GM04503 (cell line): ENCODE data around the gene ZNF516.

Source experiments
- DNase-seq: peaks from one replicate; pipeline ENCODE4 v3.0.0-alpha.2; 2012; ENCODE audit warnings: low read depth

ZNF516 gene

DNA sequence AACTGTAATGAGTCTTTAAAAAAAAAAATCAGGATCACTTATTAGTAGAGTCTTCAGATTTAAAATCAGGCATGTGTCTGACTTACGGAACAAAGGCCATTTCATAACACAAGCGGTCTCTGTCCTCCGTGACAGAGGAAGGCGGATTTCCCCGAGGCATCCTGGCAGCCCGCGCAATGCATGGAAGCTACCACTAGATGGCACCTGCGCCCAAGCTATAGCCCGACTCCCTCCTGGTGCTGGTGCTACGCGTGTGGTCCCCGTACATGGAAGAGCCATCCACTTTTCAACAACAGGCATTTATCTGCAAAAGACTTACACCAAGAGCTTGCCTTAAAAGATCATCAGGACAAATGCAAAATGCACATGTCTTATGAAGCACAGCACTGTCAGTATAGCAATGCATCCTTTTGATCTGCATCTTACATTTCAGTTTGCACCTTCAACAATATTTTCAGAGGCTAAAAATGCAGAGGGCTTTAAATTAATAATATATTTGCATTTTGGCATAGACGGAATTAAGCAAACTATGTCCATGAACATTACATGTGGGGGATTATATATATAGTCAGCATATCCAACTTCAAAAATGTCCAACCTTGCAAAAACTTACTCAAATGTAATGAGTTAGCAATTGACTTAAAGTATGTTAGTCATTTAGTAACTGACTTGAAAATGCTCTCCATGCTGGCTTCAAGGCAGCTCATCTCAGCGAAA is 96.0 kb downstream of the ZNF516 start:
- no peak for DNase-seq

DNA sequence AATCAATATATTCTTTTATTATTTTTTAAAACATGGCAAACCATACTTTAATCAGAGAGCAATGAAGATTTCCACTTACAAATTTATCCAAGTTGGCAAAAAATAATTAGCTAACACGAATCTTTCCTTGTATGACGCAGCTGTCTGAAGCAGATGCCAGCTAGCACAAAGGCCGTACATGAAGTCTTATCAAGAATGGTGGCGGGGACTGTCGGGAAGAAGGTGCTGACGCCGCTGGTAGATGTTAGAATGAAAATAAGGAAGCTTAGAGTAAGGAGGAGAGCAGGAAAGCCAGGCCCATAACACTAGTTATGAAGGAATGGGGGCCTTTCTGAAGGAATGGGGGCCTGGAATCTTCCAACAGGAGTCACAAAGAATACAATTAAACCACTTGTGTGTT is 96.7 kb downstream of the ZNF516 start:
- DNase-seq: no peak

DNA sequence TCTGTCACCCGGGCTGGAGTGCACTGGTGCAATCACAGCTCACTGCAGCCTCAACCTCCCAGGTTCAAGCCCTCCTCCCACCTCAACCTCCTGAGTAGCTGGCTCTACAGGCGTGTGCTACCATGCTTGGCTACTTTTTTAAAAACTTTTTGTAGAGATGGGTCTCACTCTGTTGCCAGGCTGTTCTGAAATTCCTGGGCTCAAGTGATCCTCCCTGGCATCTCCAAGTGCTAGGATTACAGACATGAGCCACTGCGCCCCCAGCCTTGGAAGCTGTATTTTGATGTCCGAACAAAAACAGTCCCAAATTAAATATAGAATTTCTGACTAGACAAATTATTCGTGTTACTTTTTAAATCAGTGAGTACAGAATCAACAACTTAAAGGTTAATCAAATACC is 97.4 kb downstream of the ZNF516 start:
- no peak for DNase-seq

DNA sequence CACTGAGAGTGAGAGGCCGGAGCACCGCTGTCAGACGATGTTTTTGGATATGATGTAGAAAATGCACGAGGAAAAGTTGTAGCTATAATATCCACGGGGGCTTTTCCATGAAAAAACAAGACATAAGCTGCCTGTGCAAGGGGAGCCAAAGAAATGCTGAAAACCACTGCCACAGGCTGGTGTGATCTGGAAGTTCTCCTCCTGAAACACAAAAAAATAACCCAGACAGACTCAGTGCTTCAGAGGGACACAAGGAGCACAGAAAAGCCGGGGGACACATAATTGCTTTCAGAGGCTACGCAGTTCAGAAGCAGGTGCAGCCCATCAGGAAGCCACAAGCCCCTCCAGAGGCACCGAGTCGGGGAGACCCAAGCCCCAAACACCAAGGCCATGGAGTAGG is 98.2 kb downstream of the ZNF516 start:
- DNase-seq: no peak

DNA sequence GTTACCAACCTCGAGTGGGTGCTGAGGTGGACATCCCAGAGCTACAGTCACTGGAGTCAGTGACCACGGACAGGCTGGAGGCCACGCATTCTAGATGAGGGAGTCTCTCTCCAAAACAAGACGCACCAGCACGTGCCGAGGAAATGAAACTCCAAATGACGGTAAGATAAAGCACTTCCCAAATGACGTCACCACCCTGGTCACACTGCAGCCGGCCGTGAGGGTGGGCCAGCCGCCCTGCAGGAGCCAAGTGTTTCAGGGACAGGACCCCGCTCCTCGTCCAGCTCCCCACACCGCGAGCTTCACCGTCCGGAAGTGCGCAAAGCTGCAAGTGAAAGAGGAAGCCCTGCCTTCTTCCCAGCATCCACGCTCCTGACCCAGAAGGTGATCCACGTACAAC is 99.4 kb downstream of the ZNF516 start:
- DNase-seq: no peak

DNA sequence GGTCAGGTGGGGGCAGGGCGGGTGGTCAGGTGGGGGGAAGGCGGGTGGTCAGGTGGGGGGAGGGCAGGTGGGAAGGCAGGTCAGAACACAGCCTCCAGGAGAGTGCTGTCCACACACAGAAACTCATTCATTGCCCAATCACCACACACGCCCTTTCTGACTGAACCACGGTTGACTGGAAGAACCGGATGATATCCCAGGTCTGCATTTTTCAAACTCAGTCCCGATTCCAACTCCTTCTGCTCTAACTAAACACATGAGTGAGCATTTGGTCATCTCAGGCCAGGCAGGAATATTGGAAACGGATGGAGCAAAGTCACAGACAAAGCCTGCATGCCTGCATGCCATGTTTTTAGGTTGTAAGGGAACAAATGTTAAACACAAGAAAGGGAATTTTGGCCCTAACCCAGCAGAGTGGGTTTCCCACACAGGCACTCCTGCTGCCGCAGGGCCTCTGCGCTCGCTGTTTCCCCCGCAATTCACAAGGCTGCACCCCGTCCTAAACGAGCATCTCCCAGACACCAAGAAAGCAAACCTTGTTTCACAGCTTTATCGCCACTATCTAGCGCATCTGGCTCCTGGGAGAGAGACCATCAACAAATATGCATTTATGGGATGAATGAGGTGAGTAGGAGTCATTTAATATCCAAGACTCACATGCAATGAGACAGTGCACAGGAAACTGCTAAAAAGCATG is 100.1 kb downstream of the ZNF516 start:
- DNase-seq: peak; percentile 24

DNA sequence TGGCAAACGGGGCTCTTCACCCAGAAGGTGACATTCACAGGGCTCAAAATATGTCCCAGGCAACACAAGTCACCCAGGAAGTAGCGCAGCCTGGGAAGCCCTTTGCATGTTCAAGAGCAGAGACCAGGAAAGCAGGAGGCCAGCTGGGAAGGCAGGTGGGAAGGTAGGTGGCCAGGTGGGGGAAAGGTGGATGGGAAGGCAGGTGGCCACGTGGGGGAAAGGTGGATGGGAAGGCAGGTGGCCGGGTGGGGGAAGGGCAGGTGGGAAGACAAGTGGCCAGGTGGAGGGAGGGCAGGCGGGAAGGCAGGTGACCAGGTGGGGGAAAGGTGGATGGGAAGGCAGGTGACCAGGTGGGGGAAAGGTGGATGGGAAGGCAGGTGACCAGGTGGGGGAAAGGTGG is 102.7 kb downstream of the ZNF516 start:
- DNase-seq: no peak

DNA sequence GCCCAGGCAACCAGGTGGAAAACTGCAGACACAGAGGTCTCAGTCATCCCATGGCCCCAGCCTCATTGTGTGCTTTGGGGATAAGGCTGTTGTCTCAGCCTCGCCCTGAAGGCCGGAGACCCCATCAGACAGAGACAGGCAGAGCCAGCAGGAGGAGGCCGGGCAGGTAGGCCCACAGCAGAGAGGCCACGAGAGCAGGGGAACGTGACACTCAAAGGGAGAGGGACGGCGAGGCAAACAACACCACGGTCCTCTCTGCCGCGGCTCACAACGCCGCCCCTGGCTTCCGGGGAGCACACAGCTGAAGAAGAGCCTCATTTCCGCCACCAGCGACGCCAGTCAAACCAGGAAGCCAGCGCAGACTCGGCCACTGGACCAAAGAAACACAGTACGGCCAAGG is 103.3 kb downstream of the ZNF516 start:
- DNase-seq: no peak

DNA sequence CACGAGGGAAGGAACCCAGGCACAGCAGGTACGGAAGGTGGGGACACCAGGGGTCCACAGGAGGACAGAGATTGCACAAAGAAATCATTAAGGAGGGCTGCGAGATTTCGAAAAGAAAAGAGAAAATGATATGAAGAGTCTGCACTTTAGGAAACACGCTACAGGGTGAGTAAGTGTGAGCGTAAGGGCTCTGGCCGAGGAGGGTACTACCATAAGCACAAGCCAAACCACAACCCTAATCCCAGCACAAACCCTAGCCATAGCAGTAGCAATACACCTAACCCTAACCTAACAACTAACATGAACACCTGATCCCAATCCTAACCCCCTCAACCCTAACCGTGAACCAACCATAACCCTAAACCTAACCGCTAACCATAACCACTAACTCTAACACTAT is 104.0 kb downstream of the ZNF516 start:
- no peak for DNase-seq

DNA sequence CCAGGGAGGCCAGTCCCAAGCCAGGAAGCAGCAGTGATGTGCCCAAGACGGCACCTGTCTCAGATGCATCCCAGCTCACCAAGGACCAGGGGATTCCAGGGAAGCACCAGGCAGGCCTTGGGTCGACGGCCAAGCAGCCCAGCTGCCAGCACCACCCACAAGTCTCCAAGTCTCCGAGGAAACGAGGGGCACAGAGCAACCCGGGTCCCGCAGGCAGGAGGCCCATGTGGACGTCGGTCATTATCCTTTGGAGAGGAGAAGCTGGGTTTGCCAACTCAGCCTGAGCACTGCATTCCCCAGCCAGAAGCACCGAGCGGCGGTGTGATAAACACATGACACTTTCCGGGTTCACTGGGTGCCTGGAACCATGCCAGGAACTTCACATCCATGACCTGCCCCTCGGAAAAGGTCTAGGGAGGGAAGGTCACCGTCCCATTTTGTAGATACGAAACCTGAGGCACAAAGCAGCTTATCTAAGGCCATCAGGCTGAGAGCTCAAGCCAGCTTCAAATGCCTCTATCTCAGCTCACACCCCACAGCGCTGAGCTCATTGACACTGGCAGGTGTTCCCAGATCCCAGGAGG is 104.5 kb downstream of the ZNF516 start:
- DNase-seq: no peak

DNA sequence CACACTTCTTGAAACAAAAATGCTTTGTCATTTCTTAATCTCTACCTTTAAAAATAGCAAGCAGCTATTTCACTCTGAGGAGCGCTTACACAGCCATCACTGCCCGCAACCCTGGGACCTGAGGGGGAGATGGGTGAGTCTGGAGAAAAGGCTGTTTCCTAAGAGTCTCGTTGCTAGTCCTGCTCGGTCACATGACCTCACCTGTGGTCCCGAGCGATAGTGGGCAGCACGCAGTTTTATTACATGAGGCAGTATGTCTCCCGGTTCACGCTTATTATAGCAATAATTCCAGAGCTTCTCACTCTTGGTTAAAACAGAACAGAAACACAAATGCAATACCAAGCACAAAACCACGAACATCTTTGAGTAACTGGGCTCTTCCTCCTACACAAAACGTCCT is 105.3 kb downstream of the ZNF516 start:
- DNase-seq: no peak

DNA sequence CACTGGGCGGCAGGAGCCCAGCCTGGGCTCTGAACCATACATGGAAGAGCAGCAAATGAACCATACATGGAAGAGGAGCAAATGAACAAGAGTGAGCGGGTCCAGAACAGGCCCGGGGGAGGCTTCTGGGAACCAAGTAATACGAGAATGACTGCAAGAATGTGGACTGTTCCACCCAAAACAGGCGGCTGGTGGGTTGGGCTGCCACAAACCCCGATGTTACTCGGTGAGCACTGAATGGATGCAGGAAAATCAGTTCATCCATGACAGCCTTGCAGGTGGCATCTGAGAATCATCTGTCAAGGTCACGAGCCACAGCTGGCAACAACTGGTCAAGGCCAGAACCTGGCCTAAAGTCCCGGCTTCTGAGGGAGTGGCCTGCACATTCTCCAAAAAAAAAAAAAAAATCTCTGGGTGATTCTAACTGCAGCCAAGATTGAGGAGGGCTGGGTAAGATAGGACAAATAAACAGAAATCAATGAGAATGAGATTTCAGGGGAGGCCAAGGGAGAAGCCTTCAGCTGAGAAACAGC is 106.1 kb downstream of the ZNF516 start:
- no peak for DNase-seq

DNA sequence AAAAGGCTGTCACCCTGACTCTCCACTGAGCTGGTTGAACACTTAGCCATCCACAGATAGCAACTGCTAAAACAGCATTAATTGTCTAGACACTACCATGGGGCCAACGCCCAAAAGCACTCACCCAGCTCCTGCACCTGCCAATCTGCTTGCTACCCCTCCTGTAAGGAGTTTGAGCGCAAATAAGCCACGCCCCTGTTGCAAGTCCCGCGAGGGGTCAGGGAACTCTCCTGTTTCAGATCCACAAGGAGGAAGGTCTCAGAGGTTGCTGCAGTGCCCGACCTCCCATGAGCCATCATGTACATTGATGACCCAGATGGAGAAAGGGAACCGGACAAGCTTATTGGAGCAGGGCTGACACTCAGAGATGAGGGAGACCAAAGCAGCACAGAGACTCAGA is 106.8 kb downstream of the ZNF516 start:
- DNase-seq: no peak

DNA sequence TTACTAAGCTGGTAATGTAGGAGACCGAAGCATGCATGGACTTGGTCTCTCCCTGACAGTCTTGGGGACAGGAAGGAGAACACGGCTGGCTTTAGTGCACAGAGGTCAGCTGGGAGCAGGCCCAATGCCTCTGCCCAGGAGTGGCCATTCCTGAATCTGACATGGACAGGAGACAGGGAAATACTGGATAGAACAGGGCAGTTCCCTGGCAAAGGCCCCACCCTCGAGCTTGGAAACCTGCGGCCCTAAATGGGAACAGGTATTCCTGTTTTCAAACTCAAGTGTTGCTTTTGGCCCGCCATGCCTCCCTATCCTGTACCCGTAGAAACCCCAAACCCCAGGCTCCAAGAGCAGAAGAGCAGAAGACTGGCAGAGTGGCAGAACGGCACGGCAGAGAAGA is 107.4 kb downstream of the ZNF516 start:
- DNase-seq: no peak

DNA sequence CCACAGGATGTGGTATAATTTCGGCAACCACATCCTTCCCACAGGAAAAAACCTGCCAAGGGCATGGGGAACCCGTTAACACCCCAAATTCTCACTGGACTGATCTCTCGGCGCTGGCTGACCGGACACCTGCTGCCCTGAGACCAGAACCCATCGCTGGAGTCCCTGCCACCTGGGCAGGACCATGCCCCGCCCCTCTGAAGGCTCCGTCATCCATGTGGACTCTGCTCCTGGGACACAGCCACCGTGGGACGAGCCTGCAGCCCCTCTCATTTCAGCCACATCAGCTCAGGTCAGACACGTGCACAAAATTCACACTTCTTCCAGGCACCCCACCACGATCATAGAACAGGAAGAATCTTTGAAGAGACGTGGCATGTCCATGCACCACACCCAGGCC is 108.2 kb downstream of the ZNF516 start:
- DNase-seq: no peak

DNA sequence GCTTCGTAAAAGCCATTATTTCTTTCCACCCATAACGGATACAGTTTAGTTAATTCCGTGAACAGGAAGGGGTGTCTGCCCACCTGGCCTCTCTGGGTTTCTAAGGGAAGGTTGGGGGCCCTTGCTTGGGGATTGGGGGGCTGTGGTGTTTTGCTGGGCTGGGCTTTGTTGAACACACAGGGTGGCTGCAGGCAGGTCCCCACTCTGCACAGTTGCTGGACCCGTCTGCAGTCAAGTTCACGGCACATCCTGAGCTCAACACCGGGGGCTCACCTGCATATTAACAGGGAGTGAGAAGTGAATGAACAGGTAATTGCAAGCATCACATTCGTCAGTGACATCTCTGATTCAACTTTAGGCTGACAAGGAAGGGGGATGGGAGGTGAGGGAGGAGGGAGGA is 109.0 kb downstream of the ZNF516 start:
- no peak for DNase-seq

DNA sequence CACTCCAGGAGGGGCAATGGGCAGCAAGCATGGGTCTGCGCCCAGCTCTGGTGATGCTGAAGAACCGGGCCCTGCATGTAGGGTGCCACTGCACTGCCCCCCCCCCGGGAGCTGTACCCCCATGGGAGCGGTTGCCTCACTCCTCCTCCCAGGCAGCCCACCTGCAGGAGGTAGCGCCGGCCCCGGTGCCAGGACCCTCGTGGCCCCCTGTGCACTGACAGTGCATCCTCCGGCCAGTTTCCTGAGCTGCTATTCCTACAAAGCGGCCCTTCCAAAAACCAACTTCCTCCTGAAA is 109.4 kb downstream of the ZNF516 start:
- no peak for DNase-seq

DNA sequence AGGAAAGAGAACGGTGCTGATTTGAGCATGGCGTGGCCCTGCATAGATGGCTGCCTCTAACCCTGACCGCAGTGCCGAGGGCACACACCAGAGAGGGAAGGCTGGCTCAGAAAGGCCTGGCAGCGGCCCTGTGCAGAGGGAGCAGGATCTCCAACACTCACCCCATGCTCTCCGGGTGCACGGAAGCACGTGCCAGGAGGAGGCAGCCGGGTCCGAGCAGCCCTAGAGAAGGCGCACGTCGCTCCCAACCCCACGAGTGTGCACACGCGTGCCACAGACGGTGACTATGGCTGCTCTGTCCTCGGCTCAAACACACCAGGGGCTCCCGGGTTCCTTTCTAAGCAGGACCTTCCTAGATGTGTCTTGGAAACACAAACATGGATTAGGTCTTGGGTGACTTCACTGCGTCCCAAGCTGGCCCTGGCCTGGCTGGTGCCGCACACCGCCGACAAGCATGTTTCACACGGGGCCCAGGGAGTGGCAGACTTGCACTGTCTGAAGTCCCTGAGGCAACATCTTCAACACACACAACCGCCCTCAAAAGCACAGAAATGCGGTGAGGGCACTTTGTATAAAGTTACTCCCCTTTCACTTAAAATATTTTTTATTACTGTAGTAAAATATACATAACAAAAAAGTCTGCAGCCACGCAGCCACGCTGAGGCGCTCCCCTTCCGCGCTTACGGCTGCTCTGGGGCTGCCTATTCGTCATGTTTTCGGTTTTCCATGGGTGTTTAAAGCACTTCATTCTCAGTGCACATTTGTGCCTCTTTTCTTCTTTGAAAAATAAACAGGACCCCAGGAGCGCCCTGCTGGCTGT is 110.0 kb downstream of the ZNF516 start:
- no peak for DNase-seq

DNA sequence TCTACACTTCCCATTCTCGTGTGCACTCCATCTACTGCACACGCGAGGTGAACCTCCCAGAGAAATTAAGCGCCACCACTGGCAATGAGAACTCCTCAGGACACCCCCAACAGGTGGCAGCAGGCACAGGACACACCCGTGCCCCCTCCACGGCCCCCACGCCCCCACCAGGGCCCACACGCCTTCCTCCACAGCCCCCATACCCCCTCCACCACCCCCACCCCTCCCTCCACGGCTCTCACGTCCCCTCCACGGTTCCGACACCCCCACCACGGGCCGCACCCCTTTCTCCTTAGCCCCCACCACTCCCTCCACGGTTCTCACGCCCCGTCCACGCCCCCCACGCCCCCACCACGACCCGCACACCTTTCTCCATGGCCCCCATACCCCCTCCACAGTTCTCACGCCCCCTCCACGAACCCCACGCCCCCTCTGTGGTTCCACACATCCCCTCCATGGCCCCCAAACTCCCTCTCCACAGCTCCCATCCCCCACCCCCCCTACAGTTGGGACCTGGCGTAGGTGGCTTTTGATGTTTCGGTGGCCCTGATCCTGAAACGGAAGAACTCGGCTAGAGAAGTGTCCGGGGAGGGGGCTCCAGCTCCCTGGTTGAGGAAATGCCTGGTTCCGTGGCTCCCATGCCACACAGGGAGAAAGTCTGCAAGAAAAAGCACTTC is 110.8 kb downstream of the ZNF516 start:
- DNase-seq: no peak

DNA sequence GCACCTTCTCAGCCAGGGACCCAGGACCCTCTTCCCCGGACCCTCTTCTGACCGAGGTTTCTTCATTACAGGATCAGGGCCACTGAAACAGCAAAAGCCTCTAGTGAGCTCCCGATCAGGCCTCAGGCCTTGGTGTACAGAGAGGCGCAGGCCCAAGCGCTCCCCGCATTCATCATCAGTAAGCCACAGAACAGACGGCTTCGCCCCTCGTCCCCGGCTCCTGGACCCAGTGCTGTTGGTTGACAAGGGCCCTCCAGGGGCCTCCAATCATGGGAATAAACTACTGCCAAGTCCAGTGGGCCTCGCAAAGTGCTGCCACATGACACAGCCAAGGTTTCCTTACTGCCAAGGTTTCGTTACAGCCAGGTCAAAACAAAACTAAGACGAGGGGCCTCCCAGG is 111.4 kb downstream of the ZNF516 start:
- no peak for DNase-seq

DNA sequence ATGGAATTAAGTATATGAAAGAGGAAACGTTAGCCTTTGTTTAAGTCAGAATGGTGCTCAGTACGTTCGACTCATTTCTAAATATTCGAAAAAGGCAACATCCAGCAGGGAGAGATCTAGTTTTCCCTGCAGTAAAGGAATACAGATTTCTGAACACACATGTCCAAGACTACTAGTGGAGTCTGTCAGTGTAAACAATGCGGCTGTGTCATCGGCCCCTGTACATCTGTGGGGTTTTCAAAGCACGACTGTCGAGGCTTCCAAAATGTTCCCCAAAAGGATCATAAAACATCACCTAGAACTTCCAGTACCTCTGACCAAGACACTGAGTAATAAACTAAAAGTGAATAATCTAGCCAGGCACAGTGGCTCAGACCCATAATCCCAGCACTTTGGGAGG is 112.8 kb downstream of the ZNF516 start:
- no peak for DNase-seq

DNA sequence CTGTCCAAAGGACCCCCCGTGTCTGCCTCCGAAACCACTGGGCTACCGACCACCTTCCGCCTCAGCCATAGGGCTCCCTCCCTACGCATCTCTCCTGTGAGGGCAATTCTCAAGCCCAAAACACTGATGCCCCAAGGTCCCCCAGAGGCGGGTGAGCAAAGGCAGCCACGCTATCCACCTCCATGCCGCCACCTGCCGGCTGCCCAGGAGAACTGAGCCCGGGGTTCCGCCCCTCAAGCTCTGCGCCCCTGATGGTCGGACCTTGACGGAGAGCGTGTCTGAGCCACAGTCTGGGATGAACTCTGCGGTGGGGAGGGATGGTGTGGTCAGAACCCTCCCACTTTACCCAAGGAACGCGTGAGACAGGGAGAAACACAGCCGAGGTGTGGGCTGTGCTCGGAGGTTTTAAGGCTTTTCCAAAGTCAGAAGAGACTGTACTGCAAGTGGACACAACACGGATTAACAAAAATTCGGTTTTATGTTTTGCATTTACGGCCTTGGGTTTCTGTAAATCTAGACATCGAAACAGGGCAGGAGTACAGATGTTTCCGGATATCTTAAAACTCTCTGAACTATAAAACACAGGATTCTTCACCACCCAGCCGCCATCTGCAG is 114.1 kb downstream of the ZNF516 start:
- DNase-seq: no peak
